Measurements from ENCODE around the gene ZNF580. TPM values are rescaled to one million over a fixed set of nuclear protein-coding genes. Genes with fewer than 3 reads are reported as not detected.

The ZNF580 gene
- total RNA-seq, 1 donor from 2014 or later, result 35.8 TPM

- Histone ChIP-seq H3K4me1 (ENCODE audit: insufficient read depth, low read length) (peaks cover 14% of the 10 kb centered on the region), H3K9me3 (ENCODE audit: insufficient read depth, low read depth, low read length) (no peaks in the 10 kb centered on the region), H3K36me3 (ENCODE audit: insufficient read depth, low read length) (peaks cover 6% of the 10 kb centered on the region), H3K27me3 (ENCODE audit: insufficient read depth, low read length) (no peaks in the 10 kb centered on the region), H3K4me3 (ENCODE audit: insufficient read depth, low read depth, low read length) (no peak overlapping the region), H3K79me2 (ENCODE audit: insufficient read depth, low read length) (peaks cover 67% of the 10 kb centered on the region), H2AFZ (ENCODE audit: low read depth, low read length) (no peak overlapping the region), H3K4me2 (ENCODE audit: low read length) (no peak overlapping the region), H3K9ac (ENCODE audit: low read length) (no peak overlapping the region), H3K27ac (ENCODE audit: low read depth, low read length) (no peak overlapping the region), H4K20me1 (ENCODE audit: insufficient read depth, low read length) (peaks cover 67% of the 10 kb centered on the region)
- peaks cover 25% of the 10 kb centered on the region for H3K36me3 Mint-ChIP-seq (ENCODE audit: low read depth, unreplicated experiment)
- TF ChIP-seq EZH2 (IDR thresholded peaks at IDR 0.05; ENCODE audit: insufficient read depth, low read length), result no peak
- no peak for TF ChIP-seq CTCF (IDR thresholded peaks at IDR 0.05; ENCODE audit: insufficient read depth, low read depth, low read length)
- H3K9me3 Mint-ChIP-seq (ENCODE audit: unreplicated experiment), result peaks cover 2% of the 10 kb centered on the region
- H3K27me3 Mint-ChIP-seq (ENCODE audit: low read depth, unreplicated experiment), result no peaks in the 10 kb centered on the region
- H3K4me1 Mint-ChIP-seq (ENCODE audit: low read depth, unreplicated experiment), result peaks cover 16% of the 10 kb centered on the region
- no peak overlapping the region for H3K4me3 Mint-ChIP-seq (ENCODE audit: unreplicated experiment)
- no peak overlapping the region for H3K27ac Mint-ChIP-seq (ENCODE audit: unreplicated experiment)
- DNase-seq (ENCODE audit: low read depth) (no peak), FAIRE-seq (no peak)
Measured at GRCh38 chr19:55609326-55609725, 31.5 kb upstream of the ZNF580 start.

GRCh38 chr19:55611300-55611982 lies 29.4 kb upstream of the ZNF580 start:
- TF ChIP-seq CTCF (IDR thresholded peaks at IDR 0.05; ENCODE audit: insufficient read depth, low read depth, low read length) (no peak), EZH2 (IDR thresholded peaks at IDR 0.05; ENCODE audit: insufficient read depth, low read length) (no peak)
- no peak overlapping the region for H3K27ac ChIP-seq (ENCODE audit: low read depth, low read length)
- H3K9ac ChIP-seq (ENCODE audit: low read length), result no peak overlapping the region
- H2AFZ ChIP-seq (ENCODE audit: low read depth, low read length), result no peak overlapping the region
- H3K4me1 Mint-ChIP-seq (ENCODE audit: low read depth, unreplicated experiment), result peaks cover 12% of the 10 kb centered on the region
- FAIRE-seq (no peak), DNase-seq (ENCODE audit: low read depth) (no peak)
- H3K36me3 ChIP-seq (ENCODE audit: insufficient read depth, low read length), result peaks cover 6% of the 10 kb centered on the region
- no peaks in the 10 kb centered on the region for H3K27me3 Mint-ChIP-seq (ENCODE audit: low read depth, unreplicated experiment)
- H3K27ac Mint-ChIP-seq (ENCODE audit: unreplicated experiment), result peak overlapping the region; percentile 66
- H3K4me2 ChIP-seq (ENCODE audit: low read length), result no peak overlapping the region
- no peaks in the 10 kb centered on the region for H3K27me3 ChIP-seq (ENCODE audit: insufficient read depth, low read length)
- no peak overlapping the region for H3K4me3 ChIP-seq (ENCODE audit: insufficient read depth, low read depth, low read length)
- H3K79me2 ChIP-seq (ENCODE audit: insufficient read depth, low read length), result peaks cover 64% of the 10 kb centered on the region
- H3K4me1 ChIP-seq (ENCODE audit: insufficient read depth, low read length), result peaks cover 7% of the 10 kb centered on the region
- no peak overlapping the region for H3K4me3 Mint-ChIP-seq (ENCODE audit: unreplicated experiment)
- H4K20me1 ChIP-seq (ENCODE audit: insufficient read depth, low read length), result peaks cover 65% of the 10 kb centered on the region
- peaks cover 25% of the 10 kb centered on the region for H3K36me3 Mint-ChIP-seq (ENCODE audit: low read depth, unreplicated experiment)
- H3K9me3 Mint-ChIP-seq (ENCODE audit: unreplicated experiment), result peaks cover 2% of the 10 kb centered on the region
- H3K9me3 ChIP-seq (ENCODE audit: insufficient read depth, low read depth, low read length), result no peaks in the 10 kb centered on the region

GRCh38 chr19:55611983-55612645 lies 28.7 kb upstream of the ZNF580 start:
- Histone ChIP-seq H3K27me3 (ENCODE audit: insufficient read depth, low read length) (no peaks in the 10 kb centered on the region), H3K4me1 (ENCODE audit: insufficient read depth, low read length) (no peaks in the 10 kb centered on the region), H2AFZ (ENCODE audit: low read depth, low read length) (no peak overlapping the region), H3K36me3 (ENCODE audit: insufficient read depth, low read length) (peaks cover 6% of the 10 kb centered on the region), H4K20me1 (ENCODE audit: insufficient read depth, low read length) (peaks cover 59% of the 10 kb centered on the region), H3K27ac (ENCODE audit: low read depth, low read length) (no peak overlapping the region), H3K9ac (ENCODE audit: low read length) (no peak overlapping the region), H3K4me3 (ENCODE audit: insufficient read depth, low read depth, low read length) (no peak overlapping the region), H3K79me2 (ENCODE audit: insufficient read depth, low read length) (peaks cover 58% of the 10 kb centered on the region), H3K9me3 (ENCODE audit: insufficient read depth, low read depth, low read length) (no peaks in the 10 kb centered on the region), H3K4me2 (ENCODE audit: low read length) (no peak overlapping the region)
- H3K36me3 Mint-ChIP-seq (ENCODE audit: low read depth, unreplicated experiment), result peaks cover 21% of the 10 kb centered on the region
- TF ChIP-seq EZH2 (IDR thresholded peaks at IDR 0.05; ENCODE audit: insufficient read depth, low read length) (no peak), CTCF (IDR thresholded peaks at IDR 0.05; ENCODE audit: insufficient read depth, low read depth, low read length) (no peak)
- FAIRE-seq (no peak), DNase-seq (ENCODE audit: low read depth) (no peak)
- H3K9me3 Mint-ChIP-seq (ENCODE audit: unreplicated experiment), result peaks cover 2% of the 10 kb centered on the region
- H3K27ac Mint-ChIP-seq (ENCODE audit: unreplicated experiment), result no peak overlapping the region
- H3K4me3 Mint-ChIP-seq (ENCODE audit: unreplicated experiment), result no peak overlapping the region
- peaks cover 5% of the 10 kb centered on the region for H3K4me1 Mint-ChIP-seq (ENCODE audit: low read depth, unreplicated experiment)
- H3K27me3 Mint-ChIP-seq (ENCODE audit: low read depth, unreplicated experiment), result no peaks in the 10 kb centered on the region
